ENCODE results near the gene MAD1L1. TPM values are rescaled to one million over a fixed set of nuclear protein-coding genes. Genes with fewer than 3 reads are reported as not detected.

Gene MAD1L1
- total RNA-seq, 1 donor from 2014 or later = 32.3 TPM

DNA sequence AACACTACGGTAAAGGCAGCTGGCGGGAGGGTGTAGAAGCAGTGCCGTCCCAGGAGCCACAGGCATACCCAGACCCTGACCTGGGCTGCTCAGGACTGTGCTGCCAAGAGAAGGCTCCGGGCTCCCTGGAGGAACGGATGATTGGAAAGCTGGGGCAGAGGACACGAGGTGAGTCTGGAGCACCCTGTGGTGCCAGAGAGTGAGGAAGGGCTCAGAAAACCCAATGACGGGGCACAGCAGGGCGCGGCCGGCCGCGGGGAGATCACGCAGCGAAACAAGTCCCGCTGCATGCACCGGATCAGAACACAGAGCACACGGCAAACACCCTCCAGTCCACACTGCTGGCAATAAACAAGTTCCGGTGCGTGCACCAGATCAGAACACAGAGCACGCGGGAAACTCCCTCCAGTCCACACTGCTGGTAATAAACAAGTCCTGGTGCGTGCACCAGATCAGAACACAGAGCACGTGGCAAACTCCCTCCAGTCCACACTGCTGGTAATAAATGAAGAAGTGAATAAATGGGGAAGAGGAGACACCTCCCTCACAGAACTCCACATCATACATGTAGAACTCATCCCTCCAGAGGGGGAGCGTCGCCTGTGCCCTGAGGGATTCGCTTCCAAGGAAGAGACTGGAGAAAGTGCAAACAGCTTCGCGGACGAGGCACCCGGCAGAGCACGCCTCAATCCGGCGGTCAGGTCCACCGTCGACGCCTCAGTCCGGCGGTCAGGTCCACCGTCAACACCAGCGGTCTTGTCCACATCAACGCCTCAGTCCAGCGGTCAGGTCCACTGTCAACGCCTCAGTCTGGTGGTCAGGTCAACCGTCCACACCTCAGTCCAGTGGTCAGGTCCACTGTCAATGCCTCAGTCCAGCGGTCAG, 265.0 kb downstream of the MAD1L1 start:
- Histone ChIP-seq H3K27ac (ENCODE audit: low read depth, low read length) (no peak overlapping the region), H3K4me2 (ENCODE audit: low read length) (no peak overlapping the region), H3K79me2 (ENCODE audit: insufficient read depth, low read length) (no peaks in the 10 kb centered on the region), H3K9me3 (ENCODE audit: insufficient read depth, low read depth, low read length) (peaks cover 10% of the 10 kb centered on the region), H3K9ac (ENCODE audit: low read length) (no peak overlapping the region), H3K4me1 (ENCODE audit: insufficient read depth, low read length) (no peaks in the 10 kb centered on the region), H3K27me3 (ENCODE audit: insufficient read depth, low read length) (no peaks in the 10 kb centered on the region), H3K36me3 (ENCODE audit: insufficient read depth, low read length) (no peaks in the 10 kb centered on the region), H3K4me3 (ENCODE audit: insufficient read depth, low read depth, low read length) (no peak overlapping the region), H4K20me1 (ENCODE audit: insufficient read depth, low read length) (peaks cover 7% of the 10 kb centered on the region), H2AFZ (ENCODE audit: low read depth, low read length) (no peak overlapping the region)
- Mint-ChIP-seq H3K27me3 (ENCODE audit: low read depth, unreplicated experiment) (peaks cover 14% of the 10 kb centered on the region), H3K9me3 (ENCODE audit: unreplicated experiment) (peaks cover 11% of the 10 kb centered on the region), H3K4me3 (ENCODE audit: unreplicated experiment) (no peak overlapping the region), H3K27ac (ENCODE audit: unreplicated experiment) (no peak overlapping the region), H3K4me1 (ENCODE audit: low read depth, unreplicated experiment) (no peaks in the 10 kb centered on the region), H3K36me3 (ENCODE audit: low read depth, unreplicated experiment) (peaks cover 46% of the 10 kb centered on the region)
- no peak for TF ChIP-seq EZH2 (IDR thresholded peaks at IDR 0.05; ENCODE audit: insufficient read depth, low read length)
- TF ChIP-seq, protein P1, sequence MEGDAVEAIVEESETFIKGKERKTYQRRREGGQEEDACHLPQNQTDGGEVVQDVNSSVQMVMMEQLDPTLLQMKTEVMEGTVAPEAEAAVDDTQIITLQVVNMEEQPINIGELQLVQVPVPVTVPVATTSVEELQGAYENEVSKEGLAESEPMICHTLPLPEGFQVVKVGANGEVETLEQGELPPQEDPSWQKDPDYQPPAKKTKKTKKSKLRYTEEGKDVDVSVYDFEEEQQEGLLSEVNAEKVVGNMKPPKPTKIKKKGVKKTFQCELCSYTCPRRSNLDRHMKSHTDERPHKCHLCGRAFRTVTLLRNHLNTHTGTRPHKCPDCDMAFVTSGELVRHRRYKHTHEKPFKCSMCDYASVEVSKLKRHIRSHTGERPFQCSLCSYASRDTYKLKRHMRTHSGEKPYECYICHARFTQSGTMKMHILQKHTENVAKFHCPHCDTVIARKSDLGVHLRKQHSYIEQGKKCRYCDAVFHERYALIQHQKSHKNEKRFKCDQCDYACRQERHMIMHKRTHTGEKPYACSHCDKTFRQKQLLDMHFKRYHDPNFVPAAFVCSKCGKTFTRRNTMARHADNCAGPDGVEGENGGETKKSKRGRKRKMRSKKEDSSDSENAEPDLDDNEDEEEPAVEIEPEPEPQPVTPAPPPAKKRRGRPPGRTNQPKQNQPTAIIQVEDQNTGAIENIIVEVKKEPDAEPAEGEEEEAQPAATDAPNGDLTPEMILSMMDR (IDR thresholded peaks at IDR 0.05; ENCODE audit: insufficient read depth, low read depth, low read length) = no peak
- DNase-seq (ENCODE audit: low read depth) (no peak), FAIRE-seq (no peak)

DNA sequence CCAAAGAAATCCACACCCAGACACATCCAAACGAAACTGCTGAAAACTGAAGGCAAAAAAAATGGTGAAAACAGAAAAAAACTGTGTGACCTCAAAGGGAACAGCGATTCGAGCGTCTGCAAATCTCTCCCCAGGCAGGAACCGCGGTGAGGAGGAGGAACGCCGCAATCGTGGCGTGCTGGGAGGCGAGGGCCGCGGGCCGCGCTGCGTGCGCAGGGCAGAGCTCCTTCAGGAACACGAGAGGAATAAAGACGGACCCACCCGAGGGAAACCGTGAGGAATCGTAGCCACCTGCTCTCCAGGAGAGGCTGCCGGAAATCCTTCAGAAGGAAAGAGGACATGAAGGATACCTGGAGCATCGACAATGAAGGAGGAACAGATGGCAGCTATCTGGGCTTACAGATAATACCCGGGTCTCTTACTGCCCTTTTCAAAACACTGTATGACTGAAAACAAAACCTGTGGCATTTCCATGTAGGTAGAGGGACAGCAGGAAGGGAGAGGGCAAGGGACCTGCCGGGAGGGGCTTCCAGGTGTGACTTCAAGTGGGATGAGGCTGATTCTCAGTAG, 266.0 kb downstream of the MAD1L1 start:
- TF ChIP-seq, protein P1 (IDR thresholded peaks at IDR 0.05; ENCODE audit: insufficient read depth, low read depth, low read length) = no peak
- TF ChIP-seq EZH2 (IDR thresholded peaks at IDR 0.05; ENCODE audit: insufficient read depth, low read length) = no peak
- H3K4me3 ChIP-seq (ENCODE audit: insufficient read depth, low read depth, low read length) = no peak overlapping the region
- H2AFZ ChIP-seq (ENCODE audit: low read depth, low read length) = no peak overlapping the region
- Mint-ChIP-seq H3K36me3 (ENCODE audit: low read depth, unreplicated experiment) (peaks cover 54% of the 10 kb centered on the region), H3K27ac (ENCODE audit: unreplicated experiment) (no peak overlapping the region), H3K4me1 (ENCODE audit: low read depth, unreplicated experiment) (peaks cover under 1% of the 10 kb centered on the region), H3K9me3 (ENCODE audit: unreplicated experiment) (peaks cover 20% of the 10 kb centered on the region), H3K4me3 (ENCODE audit: unreplicated experiment) (no peak overlapping the region), H3K27me3 (ENCODE audit: low read depth, unreplicated experiment) (peaks cover 14% of the 10 kb centered on the region)
- H3K79me2 ChIP-seq (ENCODE audit: insufficient read depth, low read length) = no peaks in the 10 kb centered on the region
- DNase-seq (ENCODE audit: low read depth) (no peak), FAIRE-seq (no peak)
- H3K4me1 ChIP-seq (ENCODE audit: insufficient read depth, low read length) = no peaks in the 10 kb centered on the region
- no peak overlapping the region for H3K9ac ChIP-seq (ENCODE audit: low read length)
- peaks cover 12% of the 10 kb centered on the region for H3K9me3 ChIP-seq (ENCODE audit: insufficient read depth, low read depth, low read length)
- no peaks in the 10 kb centered on the region for H3K27me3 ChIP-seq (ENCODE audit: insufficient read depth, low read length)
- H4K20me1 ChIP-seq (ENCODE audit: insufficient read depth, low read length) = peaks cover 7% of the 10 kb centered on the region
- no peak overlapping the region for H3K4me2 ChIP-seq (ENCODE audit: low read length)
- no peak overlapping the region for H3K27ac ChIP-seq (ENCODE audit: low read depth, low read length)
- H3K36me3 ChIP-seq (ENCODE audit: insufficient read depth, low read length) = no peaks in the 10 kb centered on the region
